ENCODE data around the gene ZNF488.

Gene ZNF488

DNA sequence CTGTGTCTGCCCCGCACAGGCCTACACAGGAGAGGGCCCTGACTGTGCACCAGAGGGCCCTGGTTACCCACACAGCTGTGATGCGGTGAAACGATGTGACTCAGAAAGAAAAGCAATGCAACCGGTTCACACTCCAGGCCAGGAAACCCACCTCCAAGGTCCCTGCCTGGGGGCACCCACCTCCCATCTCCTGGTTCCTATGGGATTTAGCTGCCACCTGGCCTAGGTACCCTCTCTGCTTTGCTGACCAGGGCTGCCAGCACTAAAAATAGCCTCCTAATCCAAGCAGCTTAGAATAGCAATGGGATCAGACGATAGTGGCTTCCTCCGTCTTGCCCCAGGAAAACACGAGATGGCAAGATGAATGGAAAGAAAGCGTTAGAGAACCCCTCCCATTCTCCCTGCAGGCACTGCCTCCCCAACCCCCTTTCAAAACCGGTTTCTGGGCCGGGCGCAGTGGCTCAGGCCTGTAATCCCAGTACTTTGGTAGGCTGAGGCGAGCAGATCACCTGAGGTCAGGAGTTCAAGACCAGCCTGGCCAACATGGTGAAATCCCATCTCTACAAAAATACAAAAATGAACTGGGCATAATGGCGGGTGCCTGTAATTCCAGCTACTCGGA lies 23.6 kb downstream of the ZNF488 start:
- Histone ChIP-seq H3K4me2 (ENCODE audit: low read depth, low read length, poor library complexity, severe bottlenecking) (no peak overlapping the region), H3K4me3 (ENCODE audit: low read length, poor library complexity, severe bottlenecking) (no peak overlapping the region), H3K4me1 (ENCODE audit: insufficient read depth, low read length, poor library complexity, severe bottlenecking) (no peaks in the 10 kb centered on the region), H3K36me3 (ENCODE audit: insufficient read depth, low read length) (no peaks in the 10 kb centered on the region), H3K9ac (ENCODE audit: low read depth, low read length, poor library complexity, severe bottlenecking) (no peak overlapping the region), H3F3A (ENCODE audit: low read depth) (no peaks in the 10 kb centered on the region), H3K9me2 (replicated peaks; ENCODE audit: low read depth, low read length) (no peaks in the 10 kb centered on the region), H3K27me3 (ENCODE audit: insufficient read depth, low read length, poor library complexity, severe bottlenecking) (no peaks in the 10 kb centered on the region), H4K20me1 (ENCODE audit: insufficient read depth, low read length, poor library complexity, severe bottlenecking) (no peaks in the 10 kb centered on the region), H3K9me3 (ENCODE audit: insufficient read depth, low read depth, low read length) (no peaks in the 10 kb centered on the region), H2AFZ (ENCODE audit: low read length) (no peak overlapping the region; the same call in 1 of the 2 replicates), H3K79me2 (ENCODE audit: insufficient read depth, low read length) (no peaks in the 10 kb centered on the region)
- no peak for TF ChIP-seq EZH2phosphoT487 (IDR thresholded peaks at IDR 0.05; ENCODE audit: borderline replicate concordance)
- TF ChIP-seq, protein P1, sequence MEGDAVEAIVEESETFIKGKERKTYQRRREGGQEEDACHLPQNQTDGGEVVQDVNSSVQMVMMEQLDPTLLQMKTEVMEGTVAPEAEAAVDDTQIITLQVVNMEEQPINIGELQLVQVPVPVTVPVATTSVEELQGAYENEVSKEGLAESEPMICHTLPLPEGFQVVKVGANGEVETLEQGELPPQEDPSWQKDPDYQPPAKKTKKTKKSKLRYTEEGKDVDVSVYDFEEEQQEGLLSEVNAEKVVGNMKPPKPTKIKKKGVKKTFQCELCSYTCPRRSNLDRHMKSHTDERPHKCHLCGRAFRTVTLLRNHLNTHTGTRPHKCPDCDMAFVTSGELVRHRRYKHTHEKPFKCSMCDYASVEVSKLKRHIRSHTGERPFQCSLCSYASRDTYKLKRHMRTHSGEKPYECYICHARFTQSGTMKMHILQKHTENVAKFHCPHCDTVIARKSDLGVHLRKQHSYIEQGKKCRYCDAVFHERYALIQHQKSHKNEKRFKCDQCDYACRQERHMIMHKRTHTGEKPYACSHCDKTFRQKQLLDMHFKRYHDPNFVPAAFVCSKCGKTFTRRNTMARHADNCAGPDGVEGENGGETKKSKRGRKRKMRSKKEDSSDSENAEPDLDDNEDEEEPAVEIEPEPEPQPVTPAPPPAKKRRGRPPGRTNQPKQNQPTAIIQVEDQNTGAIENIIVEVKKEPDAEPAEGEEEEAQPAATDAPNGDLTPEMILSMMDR (conservative IDR thresholded peaks at IDR 0.05; ENCODE audit: low read length), result no peak

DNA sequence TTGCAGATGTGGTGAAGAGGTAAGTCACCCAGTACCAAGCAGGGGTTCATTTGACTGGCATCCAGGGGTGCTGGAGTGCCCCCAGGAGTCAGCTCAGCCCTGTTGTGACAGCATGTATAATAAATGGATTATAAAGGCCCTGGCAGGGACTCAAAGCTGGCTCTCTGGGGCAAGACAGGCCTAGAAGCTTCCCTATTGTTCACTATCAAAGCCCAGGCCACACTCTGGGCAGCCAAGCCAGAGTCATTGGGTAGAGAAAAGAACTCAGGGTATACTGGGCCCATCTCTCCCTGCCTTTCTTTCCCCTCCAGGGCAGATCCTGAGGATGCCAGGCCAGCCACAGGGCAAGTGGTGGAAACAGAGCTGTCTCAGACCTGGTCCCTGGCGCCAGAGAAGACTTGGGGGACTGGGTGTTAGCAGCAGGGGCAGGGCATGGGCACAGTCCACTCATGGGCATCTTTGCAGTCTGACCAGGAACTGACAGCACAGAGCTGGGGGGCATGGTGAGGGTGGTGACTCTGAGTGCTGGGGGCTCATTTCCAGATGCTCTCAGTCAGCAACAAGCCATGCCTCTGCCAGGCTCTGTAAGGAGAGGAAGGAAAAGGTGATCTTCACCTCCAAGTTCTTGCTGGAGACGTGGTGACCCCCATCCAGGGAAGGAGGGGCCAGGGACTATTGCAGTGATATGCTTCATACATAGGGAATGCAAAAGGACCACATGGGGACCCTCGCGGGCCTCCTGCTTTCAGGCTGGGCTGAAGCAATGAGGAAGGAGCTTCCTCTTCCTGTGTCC lies 24.3 kb downstream of the ZNF488 start:
- Histone ChIP-seq H3K36me3 (ENCODE audit: insufficient read depth, low read length) (no peaks in the 10 kb centered on the region), H3K79me2 (ENCODE audit: insufficient read depth, low read length) (no peaks in the 10 kb centered on the region), H3F3A (ENCODE audit: low read depth) (no peaks in the 10 kb centered on the region), H3K9me2 (replicated peaks; ENCODE audit: low read depth, low read length) (no peaks in the 10 kb centered on the region), H4K20me1 (ENCODE audit: insufficient read depth, low read length, poor library complexity, severe bottlenecking) (no peaks in the 10 kb centered on the region), H3K4me3 (ENCODE audit: low read length, poor library complexity, severe bottlenecking) (no peak overlapping the region), H3K9me3 (ENCODE audit: insufficient read depth, low read depth, low read length) (no peaks in the 10 kb centered on the region), H3K4me1 (ENCODE audit: insufficient read depth, low read length, poor library complexity, severe bottlenecking) (no peaks in the 10 kb centered on the region), H3K27me3 (ENCODE audit: insufficient read depth, low read length, poor library complexity, severe bottlenecking) (no peaks in the 10 kb centered on the region), H3K9ac (ENCODE audit: low read depth, low read length, poor library complexity, severe bottlenecking) (no peak overlapping the region), H2AFZ (ENCODE audit: low read length) (no peak overlapping the region; the same call in 1 of the 2 replicates), H3K4me2 (ENCODE audit: low read depth, low read length, poor library complexity, severe bottlenecking) (no peak overlapping the region)
- TF ChIP-seq, protein P1 (conservative IDR thresholded peaks at IDR 0.05; ENCODE audit: low read length), result no peak
- no peak for TF ChIP-seq EZH2phosphoT487 (IDR thresholded peaks at IDR 0.05; ENCODE audit: borderline replicate concordance)

DNA sequence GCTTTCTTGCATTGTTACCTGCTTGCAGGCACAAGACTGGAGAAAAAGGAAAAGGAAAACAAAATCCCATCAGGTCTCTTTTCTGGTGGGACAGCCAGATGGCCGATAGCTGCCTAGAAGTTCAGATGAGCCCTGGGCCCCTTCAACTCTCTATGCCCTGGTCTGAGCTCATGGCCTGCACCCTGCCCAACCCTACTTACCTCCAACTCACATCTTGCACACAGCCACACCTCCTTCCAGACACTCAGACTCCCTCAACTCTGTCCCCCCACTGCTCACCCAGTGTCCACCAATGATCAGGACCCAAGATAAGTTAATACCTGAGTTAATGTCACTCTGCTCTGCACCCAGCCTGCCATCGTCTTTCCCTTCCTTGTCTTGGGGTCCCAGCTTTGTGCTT lies 25.0 kb downstream of the ZNF488 start:
- H2AFZ ChIP-seq (ENCODE audit: low read length), result no peak overlapping the region
- no peaks in the 10 kb centered on the region for H3K9me2 ChIP-seq (replicated peaks; ENCODE audit: low read depth, low read length)
- no peaks in the 10 kb centered on the region for H3F3A ChIP-seq (ENCODE audit: low read depth)
- H3K9me3 ChIP-seq (ENCODE audit: insufficient read depth, low read depth, low read length), result no peaks in the 10 kb centered on the region
- no peaks in the 10 kb centered on the region for H3K4me1 ChIP-seq (ENCODE audit: insufficient read depth, low read length, poor library complexity, severe bottlenecking)
- H3K79me2 ChIP-seq (ENCODE audit: insufficient read depth, low read length), result no peaks in the 10 kb centered on the region
- no peaks in the 10 kb centered on the region for H3K36me3 ChIP-seq (ENCODE audit: insufficient read depth, low read length)
- no peak overlapping the region for H3K4me2 ChIP-seq (ENCODE audit: low read depth, low read length, poor library complexity, severe bottlenecking)
- H4K20me1 ChIP-seq (ENCODE audit: insufficient read depth, low read length, poor library complexity, severe bottlenecking), result no peaks in the 10 kb centered on the region
- H3K27me3 ChIP-seq (ENCODE audit: insufficient read depth, low read length, poor library complexity, severe bottlenecking), result no peaks in the 10 kb centered on the region
- H3K4me3 ChIP-seq (ENCODE audit: low read length, poor library complexity, severe bottlenecking), result no peak overlapping the region
- no peak overlapping the region for H3K9ac ChIP-seq (ENCODE audit: low read depth, low read length, poor library complexity, severe bottlenecking)
- TF ChIP-seq EZH2phosphoT487 (IDR thresholded peaks at IDR 0.05; ENCODE audit: borderline replicate concordance), result no peak
- TF ChIP-seq, protein P1 (conservative IDR thresholded peaks at IDR 0.05; ENCODE audit: low read length), result no peak

All from Loucy (cell line).